Prostate gland (tissue), 2 donors: Measurements from ENCODE around the gene LTB. TPM values are rescaled to one million over a fixed set of nuclear protein-coding genes. Genes with fewer than 3 reads are reported as not detected.

Source experiments
- DNase-seq: peaks from one replicate; pipeline ENCODE4 v3.0.0-alpha.2; 2019; ENCODE audit warnings: low spot score
- H3K27ac ChIP-seq, 2 donors: fragments of 200-600 bp; sonication (generic); 2 replicates each; pipeline ENCODE4 v1.5.1; 2017 to 2019
- H3K27me3 ChIP-seq: fragments of 200-600 bp; sonication (generic); replicated peaks from 2 replicates; pipeline ENCODE4 v1.5.1; 2019; ENCODE audit not compliant: insufficient read depth
- H3K36me3 ChIP-seq, 2 donors: fragments of 200-600 bp; sonication (generic); 1 replicate in 1 of 2; 2 replicates in 1 of 2; pipeline versions ENCODE4 v1.5.1 to v1.8.1; 2017 to 2019
- H3K4me1 ChIP-seq: fragments of 200-600 bp; sonication (generic); replicated peaks from 2 replicates; pipeline ENCODE4 v1.5.1; 2019
- H3K4me3 ChIP-seq, 2 donors: fragments of 200-600 bp; sonication (generic); 2 replicates each; pipeline ENCODE4 v1.5.1; 2017 to 2019
- H3K9me3 ChIP-seq: fragments of 200-600 bp; sonication (generic); 2 replicates; pipeline ENCODE4 v1.5.1; 2017
- POLR2A ChIP-seq: fragments of 450-650 bp; IDR thresholded peaks from one replicate; pipeline ENCODE4 v1.6.1; 2016; ENCODE audit warnings: antibody characterized with exemption, mild to moderate bottlenecking
- POLR2AphosphoS5 ChIP-seq: sonication (generic); formaldehyde crosslinking; IDR thresholded peaks from one replicate; pipeline ENCODE4 v1.6.1; 2017; ENCODE audit warnings: antibody characterized with exemption
- WGBS: methylation state at CpG from one replicate; pipeline ENCODE4 v1.1.5; 2018; 5-methylcytosine and 5-hydroxymethylcytosine counted together
- intact Hi-C: fragments of 100-400 bp; cut with DNase I; formaldehyde crosslinking; loops from one replicate; pipeline ENCODE4 v1.14.2; 2022
- total RNA-seq, 2 donors: library from RNA; depleted of rRNA; stranded (reverse); fragments of >200 nt; gene quantifications; one replicate each; pipeline ENCODE4 v1.1.0, GENCODE V29; 2016
- TF ChIP-seq, protein P1 (sequence below), 4 experiments: fragments of 200-600 bp in 2 of 4; fragments of 450-650 bp in 2 of 4; sonication (generic) in 2 of 4; IDR thresholded peaks; 1 replicate in 3 of 4; 2 replicates in 1 of 4; pipeline ENCODE4 v1.5.1; 2016 to 2019; ENCODE audit warnings: antibody characterized with exemption in 4 of 4, mild to moderate bottlenecking in 2 of 4, moderate library complexity in 2 of 4

LTB gene
- total RNA-seq, 2 donors from 2014 or later, result 0.97 TPM; not detected in 1

- WGBS, result 70% methylated on average over 24 of the region's 24 CpGs
- no peaks in the 10 kb centered on the region for H3K27me3 ChIP-seq
- no peaks in the 10 kb centered on the region for H3K9me3 ChIP-seq
- H3K4me3 ChIP-seq, result peak overlapping the region; percentile 35 to 43
- H3K4me1 ChIP-seq, result peaks cover 6% of the 10 kb centered on the region
- H3K36me3 ChIP-seq, result no peaks in the 10 kb centered on the region
- H3K27ac ChIP-seq, result peak overlapping the region; percentile 81 to 90
- no peak for DNase-seq
- intact Hi-C loops, result no loop called here
- no peak for TF ChIP-seq POLR2AphosphoS5
- TF ChIP-seq POLR2A, result no peak
- TF ChIP-seq, protein P1, sequence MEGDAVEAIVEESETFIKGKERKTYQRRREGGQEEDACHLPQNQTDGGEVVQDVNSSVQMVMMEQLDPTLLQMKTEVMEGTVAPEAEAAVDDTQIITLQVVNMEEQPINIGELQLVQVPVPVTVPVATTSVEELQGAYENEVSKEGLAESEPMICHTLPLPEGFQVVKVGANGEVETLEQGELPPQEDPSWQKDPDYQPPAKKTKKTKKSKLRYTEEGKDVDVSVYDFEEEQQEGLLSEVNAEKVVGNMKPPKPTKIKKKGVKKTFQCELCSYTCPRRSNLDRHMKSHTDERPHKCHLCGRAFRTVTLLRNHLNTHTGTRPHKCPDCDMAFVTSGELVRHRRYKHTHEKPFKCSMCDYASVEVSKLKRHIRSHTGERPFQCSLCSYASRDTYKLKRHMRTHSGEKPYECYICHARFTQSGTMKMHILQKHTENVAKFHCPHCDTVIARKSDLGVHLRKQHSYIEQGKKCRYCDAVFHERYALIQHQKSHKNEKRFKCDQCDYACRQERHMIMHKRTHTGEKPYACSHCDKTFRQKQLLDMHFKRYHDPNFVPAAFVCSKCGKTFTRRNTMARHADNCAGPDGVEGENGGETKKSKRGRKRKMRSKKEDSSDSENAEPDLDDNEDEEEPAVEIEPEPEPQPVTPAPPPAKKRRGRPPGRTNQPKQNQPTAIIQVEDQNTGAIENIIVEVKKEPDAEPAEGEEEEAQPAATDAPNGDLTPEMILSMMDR (IDR thresholded peaks at IDR 0.05), result no peak
These were observed 34.3 kb downstream of the LTB start for GRCh38 chr6:31547727-31548543.

DNA sequence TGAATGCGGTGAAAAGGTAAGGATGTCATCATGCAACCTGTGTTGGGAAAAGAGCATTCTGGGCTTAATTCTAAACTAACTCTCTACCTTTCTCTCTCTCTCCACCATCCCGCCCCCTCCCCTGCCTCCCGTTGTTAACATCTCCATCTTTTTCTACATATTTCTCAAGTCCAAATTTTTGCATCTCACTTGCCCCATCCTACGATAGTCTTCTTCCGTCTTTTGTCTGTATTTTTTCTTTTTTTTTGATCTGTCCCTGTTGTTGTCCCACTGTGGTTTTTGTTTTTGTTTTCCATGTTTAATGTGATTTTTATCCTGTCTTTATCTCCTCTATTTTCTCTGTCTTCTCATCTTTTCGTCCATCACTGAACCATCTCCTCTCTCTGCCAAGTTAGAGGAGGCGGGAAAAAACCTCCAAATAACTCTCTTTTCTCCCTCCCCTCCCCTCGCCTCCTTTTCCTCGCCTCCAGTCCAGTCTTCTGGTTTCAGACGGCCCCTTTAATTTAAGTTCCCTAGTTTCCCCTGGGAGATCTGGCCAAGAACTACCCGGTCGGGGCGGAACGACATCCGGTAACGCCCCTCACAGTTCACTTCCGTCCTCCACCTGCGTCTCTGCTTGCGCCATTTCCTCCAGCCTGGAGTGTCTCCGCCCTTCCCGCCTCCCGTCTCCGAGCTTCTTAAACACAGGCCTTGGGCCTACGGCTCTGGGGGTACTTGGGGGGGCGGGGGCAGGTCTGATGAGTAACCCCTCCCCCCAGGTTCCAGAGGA is 35.1 kb downstream of the LTB start, which contains the start of gene NFKBIL1:
Gene NFKBIL1 (plus strand): TSS at position 651 of the 769 bp plus-strand sequence. CDS start 87 bp downstream, at position 738.
- Histone ChIP-seq H3K36me3 (no peaks in the 10 kb centered on the region), H3K27me3 (no peaks in the 10 kb centered on the region), H3K9me3 (no peaks in the 10 kb centered on the region), H3K4me3 (peak within 1 kb of the TSS; percentile 35 to 43), H3K4me1 (peaks cover 6% of the 10 kb centered on the region), H3K27ac (peak within 1 kb of the TSS; percentile 81 to 90)
- WGBS, result under 1% methylated on average over 25 of the region's 25 CpGs
- TF ChIP-seq POLR2A (peak; percentile 70), POLR2AphosphoS5 (peak; percentile 98)
- TF ChIP-seq, protein P1 (IDR thresholded peaks at IDR 0.05), result no peak
- DNase-seq, result peak; percentile 96
- intact Hi-C loops, result loop anchor here (1.0 kb wide), 1 partner anchor 51 kb away; no protein-coding TSS in a partner anchor

- intact Hi-C loops, result loop anchor here (1.0 kb wide), 1 partner anchor 52 kb away; no protein-coding TSS in a partner anchor
- H3K27ac ChIP-seq, result peak within 1 kb of the TSS; percentile 81 to 90
- no peaks in the 10 kb centered on the region for H3K36me3 ChIP-seq
- TF ChIP-seq POLR2AphosphoS5, result peak; percentile 83
- TF ChIP-seq, protein P1 (IDR thresholded peaks at IDR 0.05), result peak; percentile 95 to 99 (median 98)
- TF ChIP-seq POLR2A, result peak; percentile 9
- H3K4me1 ChIP-seq, result peaks cover 6% of the 10 kb centered on the region
- no peaks in the 10 kb centered on the region for H3K9me3 ChIP-seq
- peak within 1 kb of the TSS; percentile 35 to 43 for H3K4me3 ChIP-seq
- 4% methylated on average over 11 of the region's 11 CpGs for WGBS
- peak; percentile 91 for DNase-seq
- H3K27me3 ChIP-seq, result no peaks in the 10 kb centered on the region
These were observed 35.8 kb downstream of the LTB start, which contains the start of gene ATP6V1G2 for GRCh38 chr6:31546339-31546957. Gene ATP6V1G2 (minus strand): TSS chr6:31546608. CDS start chr6:31546559, 49 bp downstream.

DNA sequence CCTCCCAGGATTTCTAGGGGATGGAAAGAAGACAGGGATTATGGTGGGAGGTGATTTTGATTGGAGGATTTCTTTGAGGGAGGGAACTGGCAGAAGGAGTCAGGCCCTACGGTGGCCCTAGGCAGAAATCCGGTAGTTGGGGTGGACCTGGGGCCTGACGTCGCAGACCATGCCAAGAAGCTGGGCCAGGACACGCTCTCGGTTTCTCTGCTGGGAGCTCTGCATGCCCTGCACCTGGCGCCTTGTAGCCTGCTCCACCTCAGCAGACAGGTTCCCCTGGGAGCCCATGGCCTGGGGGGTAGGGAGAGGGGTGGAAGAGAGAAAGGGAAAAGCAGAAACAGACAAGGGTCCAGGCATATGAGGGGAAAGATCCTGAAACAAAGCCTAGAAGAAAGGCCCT is 36.9 kb downstream of the LTB start:
- Histone ChIP-seq H3K27ac (no peak overlapping the region), H3K4me1 (peaks cover 11% of the 10 kb centered on the region), H3K9me3 (no peaks in the 10 kb centered on the region), H3K4me3 (no peak overlapping the region), H3K36me3 (no peaks in the 10 kb centered on the region), H3K27me3 (no peaks in the 10 kb centered on the region)
- no peak for DNase-seq
- WGBS, result 77% methylated on average over 7 of the region's 7 CpGs
- intact Hi-C loops, result no loop called here
- no peak for TF ChIP-seq POLR2AphosphoS5
- no peak for TF ChIP-seq POLR2A
- TF ChIP-seq, protein P1 (IDR thresholded peaks at IDR 0.05), result no peak
